Activated CD4-positive, alpha-beta T cell treated with anti-CD3 and anti-CD28 coated beads for 24 hours (primary cell): Measurements from ENCODE around the gene TPSG1.
"Not testable (repeated sequence)": the region's sequence is repeated elsewhere in the genome, so short reads cannot be mapped to it uniquely, and the experiment has no call there.

Source experiments
- DNase-seq, 2 donors: peaks; one replicate each; pipeline ENCODE4 v3.0.0-alpha.2; 2020; ENCODE audit warnings: low read depth in 2 of 2

TPSG1 gene

GRCh38 chr16:1256874-1257322 lies 31.8 kb upstream of the TPSG1 start:
- no peak for DNase-seq

GRCh38 chr16:1256296-1256873 lies 31.3 kb upstream of the TPSG1 start:
- DNase-seq = not testable (repeated sequence)

DNA sequence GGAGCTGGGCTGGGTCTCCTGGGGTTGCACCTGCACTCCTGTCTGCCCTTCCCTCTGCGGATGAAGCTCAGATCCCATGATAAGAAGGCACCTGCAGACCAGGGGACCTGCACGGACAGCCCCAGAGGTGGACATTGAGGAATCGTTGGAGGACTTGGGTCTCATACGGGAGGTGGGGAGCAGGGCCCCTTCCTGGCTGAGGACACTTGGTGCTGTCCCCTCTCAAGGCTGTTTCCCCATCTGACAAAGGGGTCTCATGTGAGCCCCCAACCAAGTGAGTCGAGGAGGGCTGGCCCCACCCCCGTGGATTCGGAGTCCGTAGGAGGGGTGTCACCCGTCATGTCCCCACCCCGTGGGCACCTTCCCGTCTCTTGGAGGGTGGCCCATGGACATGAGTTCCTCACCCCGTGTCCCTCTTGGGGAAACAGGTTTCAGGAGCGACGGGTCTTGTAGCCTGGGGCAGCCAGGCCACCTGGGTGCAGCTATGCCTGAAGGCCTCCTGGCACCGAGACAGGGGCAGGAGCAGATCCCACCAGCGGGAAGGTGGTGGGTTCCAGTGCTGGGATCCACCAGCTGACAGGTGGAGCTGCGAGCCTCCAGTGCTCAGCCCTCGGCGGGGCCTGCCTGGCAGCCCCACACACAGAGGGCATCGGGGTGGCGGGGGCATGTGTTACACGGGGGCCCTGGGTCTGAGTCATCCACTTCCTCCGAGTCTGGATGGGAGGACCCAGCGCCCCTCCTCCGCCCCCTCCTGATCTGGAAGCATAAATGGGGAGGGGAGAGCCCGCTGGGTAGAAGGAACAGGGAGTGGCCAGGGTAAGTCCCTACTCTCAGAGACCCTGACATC lies 30.4 kb upstream of the TPSG1 start, which contains the start of gene TPSD1:
TPSD1 (plus strand) TSS at position 794 of the 847 bp plus-strand sequence. CDS start 212 bp downstream, outside the sequence.
- DNase-seq = not testable (repeated sequence)

- not testable (repeated sequence) for DNase-seq
Measured at GRCh38 chr16:1254821-1255220, 29.8 kb upstream of the TPSG1 start.

- DNase-seq = not testable (repeated sequence)
Measured at GRCh38 chr16:1253701-1254364, 28.8 kb upstream of the TPSG1 start.

GRCh38 chr16:1249031-1249755 lies 24.1 kb upstream of the TPSG1 start:
- DNase-seq = not testable (repeated sequence)

DNA sequence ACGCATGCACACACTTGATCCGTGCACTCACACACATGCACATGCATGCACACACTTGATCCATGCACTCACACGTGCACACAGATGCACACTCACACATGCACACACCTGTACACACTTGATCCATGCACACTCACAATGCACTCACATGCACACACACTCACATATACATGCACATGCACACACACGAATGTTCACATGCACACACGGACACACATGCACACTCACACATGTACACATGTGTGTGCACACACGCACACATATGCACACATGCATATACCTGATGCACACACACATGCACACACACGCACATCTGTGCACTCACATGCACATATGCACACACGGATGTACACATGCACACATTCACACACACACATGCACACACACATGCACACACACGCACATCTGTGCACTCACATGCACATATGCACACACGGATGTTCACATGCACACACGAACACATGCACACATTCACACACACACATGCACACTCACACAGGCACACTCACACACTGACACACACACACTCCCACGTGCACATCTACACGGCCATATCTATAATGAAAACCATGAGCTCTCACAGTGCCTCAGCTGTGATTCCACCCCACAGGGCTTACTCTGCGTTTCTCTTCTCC lies 23.0 kb upstream of the TPSG1 start:
- not testable (repeated sequence) for DNase-seq

DNA sequence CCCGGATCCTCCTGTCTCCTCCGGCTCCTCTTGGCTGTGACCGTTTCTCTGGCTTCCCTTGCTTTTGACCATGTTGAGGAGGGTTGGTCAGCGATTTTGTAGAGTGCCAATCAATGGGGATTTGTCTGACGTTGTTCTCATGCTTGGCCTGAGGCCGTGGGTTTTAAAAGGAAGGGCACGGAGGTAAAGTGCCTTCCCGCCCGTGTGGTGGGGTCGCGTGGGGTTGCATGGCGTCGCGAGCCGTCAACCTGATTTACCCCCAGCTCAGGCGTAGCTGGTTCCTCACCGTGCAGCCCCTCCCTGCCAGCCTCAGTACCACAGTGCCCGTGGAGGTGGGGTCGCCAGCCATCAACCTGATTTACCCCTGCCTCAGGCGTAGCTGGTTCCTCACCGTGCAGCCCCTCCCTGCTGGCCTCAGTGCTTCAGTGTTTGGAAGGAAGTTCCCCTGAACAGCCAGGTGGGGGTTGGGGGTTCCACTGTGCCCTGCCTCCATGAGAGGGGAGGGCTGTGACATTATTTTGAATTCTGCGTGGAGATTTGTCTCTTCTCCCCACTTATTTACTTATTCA lies 20.5 kb upstream of the TPSG1 start:
- DNase-seq = no peak

GRCh38 chr16:1244881-1245280 lies 19.8 kb upstream of the TPSG1 start:
- no peak for DNase-seq

DNA sequence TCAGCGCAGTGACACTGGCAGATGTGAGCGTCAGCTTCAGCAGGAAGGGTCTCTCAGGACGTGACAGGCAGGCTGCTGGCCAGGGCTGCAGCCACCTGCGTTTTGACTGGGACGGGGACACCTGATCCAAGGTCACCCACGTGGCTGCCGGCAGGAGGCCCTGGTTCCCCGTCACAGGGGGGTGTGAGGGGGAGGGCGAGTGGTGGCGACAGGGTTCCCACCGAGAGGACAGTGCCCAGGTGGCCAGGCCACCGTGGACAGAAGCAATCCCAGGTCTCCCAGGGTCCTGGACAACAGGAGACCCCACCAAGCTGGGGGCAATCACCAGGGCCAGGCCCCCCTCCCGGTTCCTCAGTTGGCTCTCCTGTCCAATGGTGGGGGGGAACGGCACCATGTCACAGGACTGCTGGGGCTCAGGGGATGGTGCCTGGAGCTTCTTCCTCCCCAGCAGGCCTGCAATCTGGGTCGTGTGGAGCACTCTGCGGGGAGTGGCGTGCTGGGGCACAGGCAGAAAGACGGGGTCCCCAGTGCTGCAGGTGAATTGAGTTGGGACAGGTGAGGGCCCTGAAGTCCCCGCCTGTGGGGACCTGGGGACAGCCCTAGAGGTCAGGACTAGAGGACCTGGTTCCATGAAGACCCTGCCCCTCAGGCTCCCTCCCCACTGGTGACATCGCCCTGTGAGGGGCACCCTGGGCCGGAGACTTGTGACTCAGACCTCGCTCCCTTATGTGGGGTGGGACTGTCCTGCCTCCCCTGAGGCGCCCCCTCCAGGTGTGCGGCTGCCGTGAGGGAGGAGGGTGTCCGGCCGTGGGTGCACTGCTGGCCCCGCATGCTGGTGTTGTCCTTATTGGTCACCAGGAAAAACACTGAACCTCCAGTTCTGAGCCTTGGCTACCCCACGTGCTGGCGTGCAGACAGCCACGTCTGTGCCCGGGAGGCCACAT lies 19.1 kb upstream of the TPSG1 start:
- not testable (repeated sequence) for DNase-seq

DNA sequence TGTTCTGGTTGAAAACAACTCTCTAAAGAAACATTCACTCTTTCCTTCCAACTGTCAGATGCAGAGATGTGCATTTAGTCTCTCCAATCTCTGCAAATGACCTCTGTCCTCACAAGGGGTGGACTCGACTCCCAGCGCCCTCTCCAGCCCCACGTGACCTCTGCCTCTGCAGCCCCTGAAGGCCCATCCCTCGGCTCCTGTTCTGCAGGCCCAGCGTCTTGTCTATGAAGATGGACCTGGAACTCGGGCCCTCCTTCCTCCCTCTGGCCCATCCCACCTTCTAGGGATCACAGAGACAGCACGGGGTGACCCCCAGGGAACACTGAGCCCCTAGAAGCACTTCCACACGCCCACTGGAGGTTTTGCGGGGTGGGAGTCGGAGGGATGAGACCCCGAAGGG lies 18.3 kb upstream of the TPSG1 start:
- not testable (repeated sequence) for DNase-seq

DNA sequence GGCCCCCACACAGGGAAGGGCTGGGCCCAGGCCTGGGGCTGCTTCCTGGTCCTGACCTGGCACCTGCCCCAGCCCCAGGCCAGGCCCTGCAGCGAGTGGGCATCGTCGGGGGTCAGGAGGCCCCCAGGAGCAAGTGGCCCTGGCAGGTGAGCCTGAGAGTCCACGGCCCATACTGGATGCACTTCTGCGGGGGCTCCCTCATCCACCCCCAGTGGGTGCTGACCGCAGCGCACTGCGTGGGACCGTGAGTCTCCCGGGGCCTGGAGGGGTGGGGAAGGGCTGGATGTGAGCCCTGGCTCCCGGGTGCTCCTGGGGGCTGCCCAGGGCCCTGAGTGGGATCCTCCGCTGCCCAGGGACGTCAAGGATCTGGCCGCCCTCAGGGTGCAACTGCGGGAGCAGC lies 16.0 kb upstream of the TPSG1 start:
- DNase-seq = not testable (repeated sequence)

DNA sequence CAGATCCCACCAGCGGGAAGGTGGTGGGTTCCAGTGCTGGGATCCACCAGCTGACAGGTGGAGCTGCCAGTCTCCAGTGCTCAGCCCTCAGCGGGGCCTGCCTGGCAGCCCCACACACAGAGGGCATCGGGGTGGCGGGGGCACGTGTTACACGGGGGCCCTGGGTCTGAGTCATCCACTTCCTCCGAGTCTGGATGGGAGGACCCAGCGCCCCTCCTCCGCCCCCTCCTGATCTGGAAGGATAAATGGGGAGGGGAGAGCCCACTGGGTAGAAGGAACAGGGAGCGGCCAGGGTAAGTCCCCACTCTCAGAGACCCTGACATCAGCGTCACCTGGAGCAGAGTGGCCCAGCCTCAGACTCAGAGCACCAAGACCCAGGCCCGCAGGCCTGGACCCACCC lies 15.4 kb upstream of the TPSG1 start, which contains the start of gene TPSAB1:
TPSAB1 (plus strand) TSS at position 270 of the 400 bp plus-strand sequence. CDS start 234 bp downstream, outside the sequence.
- DNase-seq = not testable (repeated sequence)

DNA sequence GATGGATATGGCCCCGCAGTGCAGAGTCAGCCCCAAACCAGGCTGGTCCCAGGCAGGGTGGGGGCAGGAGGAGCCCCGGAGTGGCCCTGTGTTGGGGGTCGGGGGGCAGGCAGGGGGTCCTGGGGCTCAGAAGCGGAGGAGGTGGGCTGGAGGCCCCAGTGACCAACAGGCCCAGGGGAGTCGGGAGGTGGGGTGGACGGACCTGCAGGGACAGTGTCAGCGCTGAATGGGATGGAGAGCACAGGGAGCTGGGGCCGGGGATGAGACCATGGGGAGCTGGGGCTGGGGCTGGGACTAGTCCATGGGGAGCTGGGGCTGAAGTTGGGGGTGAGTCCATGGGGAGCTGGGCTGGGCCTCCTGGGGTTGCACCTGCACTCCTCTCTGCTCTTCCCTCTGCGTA lies 14.5 kb upstream of the TPSG1 start:
- DNase-seq = not testable (repeated sequence)

GRCh38 chr16:1238909-1239308 lies 13.8 kb upstream of the TPSG1 start:
- DNase-seq = not testable (repeated sequence)

DNA sequence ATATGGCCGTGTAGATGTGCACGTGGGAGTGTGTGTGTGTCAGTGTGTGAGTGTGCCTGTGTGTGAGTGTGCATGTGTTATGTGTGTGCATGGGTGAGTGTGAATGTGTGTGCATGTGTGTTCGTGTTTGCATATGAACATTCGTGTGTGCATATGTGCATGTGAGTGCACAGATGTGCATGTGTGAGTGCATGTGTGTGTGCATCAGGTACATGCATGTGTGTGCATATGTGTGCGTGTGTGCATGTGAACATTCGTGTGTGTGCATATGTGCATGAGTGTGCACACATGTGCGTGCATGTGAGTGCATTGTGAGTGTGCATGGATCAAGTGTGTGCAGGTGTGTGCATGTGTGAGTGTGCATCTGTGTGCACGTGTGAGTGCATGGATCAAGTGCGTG lies 12.9 kb upstream of the TPSG1 start:
- no peak for DNase-seq

- not testable (repeated sequence) for DNase-seq
Measured at GRCh38 chr16:1236659-1237058, 11.6 kb upstream of the TPSG1 start.

DNA sequence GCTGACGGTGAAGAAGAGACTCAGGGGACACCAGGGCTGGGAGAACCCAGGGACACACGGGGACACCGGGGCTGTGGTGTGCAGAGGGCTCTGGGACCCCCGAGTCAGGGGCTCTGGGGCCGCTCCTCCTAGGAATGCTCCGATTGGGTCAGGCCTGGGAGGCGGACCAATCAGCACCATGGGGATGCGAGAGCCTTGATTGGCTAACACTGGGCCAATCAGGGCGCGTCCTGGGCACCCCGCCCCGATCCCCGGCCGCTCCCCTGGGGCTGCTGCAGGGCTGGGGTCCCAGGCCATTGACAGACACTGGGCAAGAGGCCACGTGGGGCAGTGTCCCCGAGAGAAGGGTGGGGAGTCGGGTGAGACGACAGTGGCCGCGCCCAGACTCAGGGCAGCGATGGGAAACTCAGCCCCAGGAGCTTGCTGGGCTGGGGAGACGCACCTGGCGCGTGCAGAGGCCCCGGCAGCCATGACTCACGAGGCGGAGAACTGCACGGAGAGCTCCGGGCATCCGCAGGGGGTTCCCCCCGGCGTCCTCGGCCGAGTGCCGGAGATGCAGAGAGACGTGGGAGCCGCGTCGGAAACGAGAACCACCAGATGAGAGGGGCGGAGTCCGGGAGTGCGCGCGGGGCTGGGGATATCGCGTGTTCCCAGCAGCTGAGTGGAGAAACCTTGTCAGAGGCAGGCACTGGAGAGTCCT lies 7.1 kb upstream of the TPSG1 start:
- not testable (repeated sequence) for DNase-seq

DNA sequence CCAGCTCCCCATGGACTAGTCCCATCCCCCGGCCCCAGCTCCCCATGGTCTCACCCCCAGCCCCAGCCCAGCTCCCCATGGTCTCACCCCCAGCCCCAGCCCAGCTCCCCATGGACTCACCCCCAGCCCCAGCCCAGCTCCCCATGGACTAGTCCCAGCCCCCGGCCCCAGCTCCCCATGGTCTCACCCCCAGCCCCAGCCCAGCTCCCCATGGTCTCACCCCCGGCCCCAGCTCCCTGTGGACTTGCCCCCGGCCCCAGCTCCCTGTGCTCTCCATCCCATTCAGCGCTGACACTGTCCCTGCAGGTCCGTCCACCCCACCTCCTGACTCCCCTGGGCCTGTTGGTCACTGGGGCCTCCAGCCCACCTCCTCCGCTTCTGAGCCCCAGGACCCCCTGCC lies 6.2 kb upstream of the TPSG1 start:
- not testable (repeated sequence) for DNase-seq
